ENCODE data around the gene PCED1A.

The PCED1A gene

GRCh38 chr20:2840138-2840966, at the start of gene PCED1A, which contains the start of gene VPS16:
PCED1A (minus strand) TSS chr20:2840655; CDS start chr20:2839912, 743 bp downstream.
VPS16 (plus strand) TSS chr20:2840745; CDS start chr20:2840775, 30 bp downstream.
- DNase-seq, result peak; percentile 77

- no peak for DNase-seq
Measured at GRCh38 chr20:2889797-2890196, 49.3 kb upstream of the PCED1A start.

GRCh38 chr20:2889209-2889608, 48.8 kb upstream of the PCED1A start:
- DNase-seq, result no peak

GRCh38 chr20:2888224-2888955, 47.9 kb upstream of the PCED1A start:
- DNase-seq, result no peak

GRCh38 chr20:2887715-2888114, 47.3 kb upstream of the PCED1A start:
- DNase-seq, result no peak

- DNase-seq, result no peak
Measured at GRCh38 chr20:2883726-2884637, 43.5 kb upstream of the PCED1A start.

- no peak for DNase-seq
Measured at GRCh38 chr20:2880650-2881049, 40.2 kb upstream of the PCED1A start.

- DNase-seq, result no peak
Measured at GRCh38 chr20:2879146-2879545, 38.7 kb upstream of the PCED1A start.

GRCh38 chr20:2878515-2878914, 38.1 kb upstream of the PCED1A start:
- DNase-seq, result no peak

GRCh38 chr20:2875690-2876203, 35.3 kb upstream of the PCED1A start:
- DNase-seq, result no peak

- DNase-seq, result no peak
Measured at GRCh38 chr20:2874456-2874855, 34.0 kb upstream of the PCED1A start.

GRCh38 chr20:2873747-2874041, 33.2 kb upstream of the PCED1A start:
- DNase-seq, result peak; percentile 69

- peak; percentile 85 for DNase-seq
Measured at GRCh38 chr20:2873010-2873746, 32.7 kb upstream of the PCED1A start, which contains the start of gene PTPRA. PTPRA (plus strand) TSS chr20:2873481; CDS start chr20:2964278, 90,797 bp downstream.

- DNase-seq, result peak; percentile 40
Measured at GRCh38 chr20:2872459-2873009, 32.1 kb upstream of the PCED1A start.

- no peak for DNase-seq
Measured at GRCh38 chr20:2871661-2872458, 31.4 kb upstream of the PCED1A start.

GRCh38 chr20:2871111-2871465, 30.6 kb upstream of the PCED1A start:
- DNase-seq, result no peak

- no peak for DNase-seq
Measured at GRCh38 chr20:2869381-2869780, 28.9 kb upstream of the PCED1A start.

GRCh38 chr20:2867081-2867864, 26.8 kb upstream of the PCED1A start:
- no peak for DNase-seq

GRCh38 chr20:2866236-2866635, 25.8 kb upstream of the PCED1A start:
- DNase-seq, result no peak

GRCh38 chr20:2865630-2866029, 25.2 kb upstream of the PCED1A start:
- no peak for DNase-seq

Data from NK-92 treated with Interleukin-12 subunit alpha and Interleukin-12 subunit beta, amount 100 ng/mL, for 24 hours (cell line).